ENCODE measurements around the gene NAA25.
"Not testable (repeated sequence)": the region's sequence is repeated elsewhere in the genome, so short reads cannot be mapped to it uniquely, and the experiment has no call there.

- not testable (repeated sequence) for TF ChIP-seq CTCF (IDR thresholded peaks at IDR 0.05); EZH2 (IDR thresholded peaks at IDR 0.05; ENCODE audit: borderline replicate concordance, insufficient read depth, low read depth, low read length, poor library complexity, severe bottlenecking)
These were observed 2.4 kb upstream of the NAA25 start for GRCh38 chr12:112110787-112111662.

Data from B cell (primary cell).